Non-pigmented ciliary epithelial cell (primary cell): ENCODE data around the gene DENND6B.
"Not testable (repeated sequence)": the region's sequence is repeated elsewhere in the genome, so short reads cannot be mapped to it uniquely, and the experiment has no call there.

Experiments
- DNase-seq: peaks from one replicate; pipeline ENCODE4 v3.0.0-alpha.2; 2010; ENCODE audit warnings: low read depth

DENND6B gene

GRCh38 chr22:50339945-50340879 is 13.4 kb upstream of the DENND6B start:
- no peak for DNase-seq

- DNase-seq, result no peak
Observed at GRCh38 chr22:50338860-50339462, 12.1 kb upstream of the DENND6B start.

- no peak for DNase-seq
Observed at GRCh38 chr22:50338042-50338573, 11.3 kb upstream of the DENND6B start.

- DNase-seq, result no peak
Observed at GRCh38 chr22:50337262-50338041, 10.6 kb upstream of the DENND6B start.

- DNase-seq, result not testable (repeated sequence)
Observed at GRCh38 chr22:50334433-50334832, 7.6 kb upstream of the DENND6B start.

GRCh38 chr22:50329236-50329635 is 2.4 kb upstream of the DENND6B start:
- no peak for DNase-seq

- DNase-seq, result no peak
Observed at GRCh38 chr22:50327711-50328019, 853 bp upstream of the DENND6B start.

GRCh38 chr22:50326225-50326955 is 422 bp downstream of the DENND6B start:
- no peak for DNase-seq

GRCh38 chr22:50325444-50326224 is 1.2 kb downstream of the DENND6B start:
- no peak for DNase-seq

- no peak for DNase-seq
Observed at GRCh38 chr22:50323900-50324299, 2.9 kb downstream of the DENND6B start.

GRCh38 chr22:50322382-50323104 is 4.3 kb downstream of the DENND6B start:
- not testable (repeated sequence) for DNase-seq

- DNase-seq, result no peak
Observed at GRCh38 chr22:50320671-50321325, 6.0 kb downstream of the DENND6B start.

- no peak for DNase-seq
Observed at GRCh38 chr22:50320116-50320515, 6.7 kb downstream of the DENND6B start.

GRCh38 chr22:50319503-50319951 is 7.3 kb downstream of the DENND6B start:
- no peak for DNase-seq

GRCh38 chr22:50318698-50319411 is 8.0 kb downstream of the DENND6B start:
- DNase-seq, result no peak

- DNase-seq, result no peak
Observed at GRCh38 chr22:50318356-50318697, 8.5 kb downstream of the DENND6B start.

- no peak for DNase-seq
Observed at GRCh38 chr22:50317674-50318073, 9.1 kb downstream of the DENND6B start.

- DNase-seq, result no peak
Observed at GRCh38 chr22:50317178-50317577, 9.6 kb downstream of the DENND6B start.
